CD4-positive, alpha-beta T cell treated with Interferon gamma for 1 hour (primary cell): Measurements from ENCODE around the gene STH.
"Not testable (repeated sequence)": the region's sequence is repeated elsewhere in the genome, so short reads cannot be mapped to it uniquely, and the experiment has no call there.

ENCODE experiments used
- DNase-seq: peaks from one replicate; pipeline ENCODE4 v3.0.0-alpha.2; 2020

The STH gene

DNA sequence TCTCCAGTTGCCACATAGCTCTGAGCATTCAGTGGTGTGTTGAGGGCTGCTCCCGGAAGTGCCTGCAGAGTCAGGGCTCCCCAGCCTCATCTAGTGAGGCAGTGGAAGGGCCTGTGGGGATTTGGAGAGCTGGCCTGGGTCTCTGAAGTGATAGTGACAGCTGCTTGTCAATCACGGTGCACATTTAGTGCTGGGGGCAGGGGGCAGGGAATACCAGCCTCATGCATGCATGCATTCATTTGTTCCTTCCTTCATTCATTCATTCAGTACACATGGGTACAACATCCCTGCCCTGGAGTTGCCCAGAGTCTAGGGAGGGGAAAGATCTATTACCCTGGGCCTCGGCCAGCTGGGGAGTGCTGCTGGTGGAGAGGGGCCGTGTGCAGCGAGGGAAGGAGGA lies 11.3 kb upstream of the STH start:
- no peak for DNase-seq

GRCh38 chr17:45989759-45990158 lies 9.3 kb upstream of the STH start:
- DNase-seq, result no peak

- DNase-seq, result no peak
Observed at GRCh38 chr17:45990886-45991285, 8.2 kb upstream of the STH start.

DNA sequence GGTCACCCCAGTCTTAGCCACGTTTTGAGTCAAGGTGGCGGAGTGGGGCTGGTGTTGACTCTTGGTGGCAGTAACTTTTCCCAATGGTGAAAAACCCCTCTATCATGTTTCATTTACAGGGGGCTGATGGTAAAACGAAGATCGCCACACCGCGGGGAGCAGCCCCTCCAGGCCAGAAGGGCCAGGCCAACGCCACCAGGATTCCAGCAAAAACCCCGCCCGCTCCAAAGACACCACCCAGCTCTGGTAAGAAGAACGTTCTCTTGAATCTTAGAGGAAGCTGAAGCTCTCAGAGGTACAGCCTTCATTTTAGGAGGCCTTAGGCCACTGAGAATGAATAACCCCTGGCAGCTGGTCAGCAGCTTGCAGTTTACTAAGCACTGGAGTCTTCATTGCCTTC lies 7.7 kb upstream of the STH start:
- DNase-seq, result no peak

DNA sequence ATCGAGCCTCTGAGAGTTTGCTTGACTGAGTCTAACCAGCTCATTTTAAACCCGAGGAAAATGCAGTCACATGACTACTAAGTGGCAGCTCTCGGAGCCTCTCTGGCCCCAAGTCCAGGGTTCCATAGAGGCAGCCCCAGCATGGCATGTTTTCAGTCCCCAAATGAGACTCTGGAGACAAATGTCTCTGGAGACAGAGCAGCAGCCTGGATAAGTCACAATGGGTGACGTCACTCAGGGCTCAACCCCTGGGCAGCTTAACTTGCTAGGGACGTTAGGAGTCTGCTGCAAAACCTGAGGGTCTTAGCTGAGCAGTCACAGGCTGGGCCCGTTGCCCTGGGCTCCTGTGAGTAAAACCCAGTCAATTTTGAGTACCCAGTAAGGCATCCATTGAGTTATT lies 6.9 kb upstream of the STH start:
- DNase-seq, result no peak

DNA sequence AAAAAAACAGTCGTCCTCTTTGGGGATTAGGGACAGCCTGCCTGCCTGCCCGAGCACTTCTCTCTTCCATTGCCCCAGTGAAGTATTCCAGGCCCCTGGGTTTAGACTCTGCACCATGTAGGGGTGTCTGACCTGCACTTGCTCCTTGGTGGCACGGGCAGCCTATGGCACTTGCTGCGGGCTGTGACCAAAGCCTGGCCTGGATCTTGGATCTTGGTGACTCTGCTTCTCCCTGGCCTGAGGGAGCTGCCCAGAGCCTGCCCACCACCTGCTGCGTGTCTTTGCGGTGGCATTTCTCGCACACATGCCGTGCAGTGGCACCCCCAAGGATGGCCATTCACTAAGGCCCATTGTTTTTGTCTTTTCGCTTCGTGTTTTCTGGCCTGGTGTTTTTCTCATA lies 6.1 kb upstream of the STH start:
- no peak for DNase-seq

DNA sequence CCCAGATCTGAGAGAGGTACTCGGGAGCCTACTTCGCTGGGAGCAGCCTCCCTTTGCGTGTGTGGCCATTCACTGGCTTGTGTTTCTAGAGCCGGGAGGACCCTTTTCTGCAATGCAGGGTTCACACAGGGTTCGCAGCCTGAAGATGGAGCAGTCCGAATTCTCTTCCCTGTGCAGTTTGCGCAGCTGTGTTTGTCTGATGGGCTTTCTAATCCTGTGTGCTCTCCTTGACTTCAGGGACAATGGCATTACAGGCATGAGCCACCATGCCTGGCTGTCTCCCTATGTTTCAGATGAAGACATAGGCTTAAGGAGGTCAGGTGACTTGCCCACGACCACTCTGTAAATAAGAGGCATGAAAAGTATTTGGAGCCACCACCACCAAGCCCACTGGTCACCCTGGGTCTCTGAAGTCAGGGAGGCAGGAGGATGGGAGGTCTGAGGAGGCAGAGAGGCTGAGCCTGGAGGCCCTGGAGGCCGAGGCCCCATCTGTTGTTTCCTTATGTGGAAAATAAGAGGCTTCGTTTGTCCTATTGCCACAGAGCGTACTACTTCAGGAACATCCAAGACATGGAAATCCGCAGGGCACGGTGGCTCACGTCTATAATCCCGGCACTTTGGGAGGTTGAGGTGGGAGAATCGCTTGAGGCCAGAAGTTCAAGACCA lies 5.0 kb upstream of the STH start:
- no peak for DNase-seq

DNA sequence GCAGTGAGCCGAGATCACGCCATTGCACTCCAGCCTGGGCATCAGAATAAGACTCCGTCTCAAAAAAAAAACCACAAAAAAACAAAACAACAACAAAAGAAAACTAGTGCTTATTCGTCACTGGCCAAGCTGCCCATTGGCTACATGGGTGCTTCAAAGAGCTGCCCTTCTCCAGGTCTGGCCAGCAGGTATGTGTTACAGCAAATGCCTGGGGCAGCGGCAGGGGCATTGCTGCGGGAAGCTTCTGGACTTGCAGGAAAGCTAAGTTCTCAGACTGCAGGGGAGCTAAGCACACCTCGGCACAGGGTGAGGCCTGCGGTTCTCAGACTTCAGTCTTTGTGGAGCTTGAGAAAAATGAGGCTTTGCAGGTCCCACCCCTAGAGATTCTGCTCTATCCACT lies 4.1 kb upstream of the STH start:
- no peak for DNase-seq

- DNase-seq, result no peak
Observed at GRCh38 chr17:45995627-45996270, 3.3 kb upstream of the STH start.

DNA sequence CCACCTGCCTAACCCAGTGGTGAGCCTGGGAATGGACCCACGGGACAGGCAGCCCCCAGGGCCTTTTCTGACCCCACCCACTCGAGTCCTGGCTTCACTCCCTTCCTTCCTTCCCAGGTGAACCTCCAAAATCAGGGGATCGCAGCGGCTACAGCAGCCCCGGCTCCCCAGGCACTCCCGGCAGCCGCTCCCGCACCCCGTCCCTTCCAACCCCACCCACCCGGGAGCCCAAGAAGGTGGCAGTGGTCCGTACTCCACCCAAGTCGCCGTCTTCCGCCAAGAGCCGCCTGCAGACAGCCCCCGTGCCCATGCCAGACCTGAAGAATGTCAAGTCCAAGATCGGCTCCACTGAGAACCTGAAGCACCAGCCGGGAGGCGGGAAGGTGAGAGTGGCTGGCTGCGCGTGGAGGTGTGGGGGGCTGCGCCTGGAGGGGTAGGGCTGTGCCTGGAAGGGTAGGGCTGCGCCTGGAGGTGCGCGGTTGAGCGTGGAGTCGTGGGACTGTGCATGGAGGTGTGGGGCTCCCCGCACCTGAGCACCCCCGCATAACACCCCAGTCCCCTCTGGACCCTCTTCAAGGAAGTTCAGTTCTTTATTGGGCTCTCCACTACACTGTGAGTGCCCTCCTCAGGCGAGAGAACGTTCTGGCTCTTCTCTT lies 2.6 kb upstream of the STH start:
- DNase-seq, result no peak

DNA sequence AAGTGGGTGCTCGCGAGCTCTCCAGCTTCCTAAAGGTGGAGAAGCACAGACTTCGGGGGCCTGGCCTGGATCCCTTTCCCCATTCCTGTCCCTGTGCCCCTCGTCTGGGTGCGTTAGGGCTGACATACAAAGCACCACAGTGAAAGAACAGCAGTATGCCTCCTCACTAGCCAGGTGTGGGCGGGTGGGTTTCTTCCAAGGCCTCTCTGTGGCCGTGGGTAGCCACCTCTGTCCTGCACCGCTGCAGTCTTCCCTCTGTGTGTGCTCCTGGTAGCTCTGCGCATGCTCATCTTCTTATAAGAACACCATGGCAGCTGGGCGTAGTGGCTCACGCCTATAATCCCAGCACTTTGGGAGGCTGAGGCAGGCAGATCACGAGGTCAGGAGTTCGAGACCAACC lies 1.9 kb upstream of the STH start:
- DNase-seq, result no peak

- no peak for DNase-seq
Observed at GRCh38 chr17:45997624-45998023, 1.4 kb upstream of the STH start.

DNA sequence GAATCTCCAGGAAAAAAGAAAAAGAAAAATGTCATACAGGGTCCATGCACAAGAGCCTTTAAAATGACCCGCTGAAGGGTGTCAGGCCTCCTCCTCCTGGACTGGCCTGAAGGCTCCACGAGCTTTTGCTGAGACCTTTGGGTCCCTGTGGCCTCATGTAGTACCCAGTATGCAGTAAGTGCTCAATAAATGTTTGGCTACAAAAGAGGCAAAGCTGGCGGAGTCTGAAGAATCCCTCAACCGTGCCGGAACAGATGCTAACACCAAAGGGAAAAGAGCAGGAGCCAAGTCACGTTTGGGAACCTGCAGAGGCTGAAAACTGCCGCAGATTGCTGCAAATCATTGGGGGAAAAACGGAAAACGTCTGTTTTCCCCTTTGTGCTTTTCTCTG lies 845 bp downstream of the STH start:
- no peak for DNase-seq

GRCh38 chr17:46000292-46000691 lies 1.2 kb downstream of the STH start:
- no peak for DNase-seq

GRCh38 chr17:46000757-46001156 lies 1.7 kb downstream of the STH start:
- no peak for DNase-seq

GRCh38 chr17:46001390-46002310 lies 2.6 kb downstream of the STH start:
- DNase-seq, result no peak

GRCh38 chr17:46002311-46002972 lies 3.4 kb downstream of the STH start:
- peak; percentile 64 for DNase-seq

- no peak for DNase-seq
Observed at GRCh38 chr17:46002973-46003316, 3.9 kb downstream of the STH start.

- no peak for DNase-seq
Observed at GRCh38 chr17:46003907-46004748, 5.1 kb downstream of the STH start.

- not testable (repeated sequence) for DNase-seq
Observed at GRCh38 chr17:46006082-46006481, 7.0 kb downstream of the STH start.

- no peak for DNase-seq
Observed at GRCh38 chr17:46007461-46007965, 8.5 kb downstream of the STH start.

GRCh38 chr17:46008591-46008990 lies 9.5 kb downstream of the STH start:
- no peak for DNase-seq
